H1 (cell line): ENCODE measurements around the gene SPTBN4. TPM values are rescaled to one million over a fixed set of nuclear protein-coding genes. Genes with fewer than 3 reads are reported as not detected.

ENCODE experiments used
- CTCF ChIA-PET: fragments of 300-600 bp; sonication (Branson Sonifier 250); formaldehyde crosslinking; loops from one replicate; lab custom pipeline; 2021; ENCODE audit not compliant: partially characterized antibody; lab: Charles Lee
- POLR2A ChIA-PET: fragments of 300-600 bp; sonication (Branson Sonifier 250); formaldehyde crosslinking; loops from one replicate; lab custom pipeline; 2021; ENCODE audit warnings: inconsistent platforms; ENCODE audit not compliant: partially characterized antibody; lab: Charles Lee
- DNase-seq, 2 experiments: peaks; one replicate each; pipeline versions ENCODE4 v3.0.0 to v3.0.0-alpha.2; 2010 to 2022; ENCODE audit warnings: low spot score in 2 of 2, low read depth in 1 of 2, mixed read lengths in 1 of 2
- FAIRE-seq: peaks from 2 replicates; lab custom pipeline; 2011; peaks lifted over from hg19 to GRCh38; lab: Jason Lieb, UNC
- H2AFZ ChIP-seq: 2 replicates; pipeline ENCODE4 v1.8.1; 2012; ENCODE audit warnings: low read length, inconsistent platforms
- H2AK5ac ChIP-seq: 2 replicates; pipeline ENCODE4 v1.6.1; 2013; ENCODE audit warnings: low read depth, low read length
- H2BK120ac ChIP-seq: replicated peaks from 2 replicates; pipeline ENCODE3; 2013; ENCODE audit warnings: low read depth, low read length, inconsistent platforms
- H2BK12ac ChIP-seq: 2 replicates; pipeline ENCODE4 v1.6.1; 2013; ENCODE audit warnings: low read depth, low read length
- H2BK15ac ChIP-seq: 2 replicates; pipeline ENCODE4 v1.6.1; 2013; ENCODE audit warnings: low read length
- H2BK20ac ChIP-seq: 2 replicates; pipeline ENCODE4 v1.6.1; 2013; ENCODE audit warnings: low read length
- H2BK5ac ChIP-seq: 2 replicates; pipeline ENCODE4 v1.6.1; 2013; ENCODE audit warnings: low read depth, low read length
- H3K14ac ChIP-seq: 2 replicates; pipeline ENCODE4 v1.6.1; 2013; ENCODE audit warnings: inconsistent platforms; ENCODE audit not compliant: insufficient read length
- H3K18ac ChIP-seq: 2 replicates; pipeline ENCODE4 v1.6.1; 2013; ENCODE audit warnings: low read length; ENCODE audit errors: extremely low read depth
- H3K23ac ChIP-seq: 2 replicates; pipeline ENCODE4 v1.6.1; 2013; ENCODE audit warnings: inconsistent platforms; ENCODE audit not compliant: insufficient read length
- H3K23me2 ChIP-seq: 2 replicates; pipeline ENCODE4 v1.6.1; 2013; ENCODE audit warnings: low read depth, low read length
- H3K27ac ChIP-seq: 2 replicates; pipeline ENCODE4 v1.6.1; 2011; ENCODE audit warnings: low read depth, low read length, inconsistent platforms
- H3K27me3 ChIP-seq, 4 experiments: replicated peaks in 1 of 4; 1 replicate in 1 of 4; 2 replicates in 3 of 4; pipeline versions ENCODE4 v1.6.1 to v1.8.1; 2011 to 2013; ENCODE audit warnings: low read length in 3 of 4, mild to moderate bottlenecking in 3 of 4, inconsistent platforms in 2 of 4, mixed read lengths in 2 of 4, moderate library complexity in 1 of 4; ENCODE audit not compliant: control insufficient read depth in 3 of 4, insufficient read depth in 3 of 4; ENCODE audit errors: extremely low read depth in 1 of 4
- H3K36me3 ChIP-seq, 4 experiments: 2 replicates each; pipeline versions ENCODE4 v1.6.1 to v1.8.1; 2011 to 2013; ENCODE audit warnings: mild to moderate bottlenecking in 4 of 4, low read length in 3 of 4, moderate library complexity in 2 of 4, control low read depth in 1 of 4, inconsistent platforms in 1 of 4; ENCODE audit not compliant: insufficient read depth in 4 of 4, control insufficient read depth in 2 of 4
- H3K4ac ChIP-seq: replicated peaks from 2 replicates; pipeline ENCODE3; 2013; ENCODE audit warnings: low read length, low read depth, mixed read lengths, inconsistent platforms; ENCODE audit not compliant: insufficient read length
- H3K4me1 ChIP-seq, 4 experiments: replicated peaks in 1 of 4; 1 replicate in 1 of 4; 2 replicates in 3 of 4; pipeline versions ENCODE4 v1.6.1 to v1.8.1; 2011 to 2013; ENCODE audit warnings: low read length in 3 of 4, inconsistent platforms in 2 of 4, mixed read lengths in 1 of 4; ENCODE audit not compliant: insufficient read depth in 4 of 4, control insufficient read depth in 3 of 4
- H3K4me2 ChIP-seq, 2 experiments: 2 replicates each; pipeline versions ENCODE4 v1.6.1 to v1.8.1; 2011 to 2013; ENCODE audit warnings: low read depth in 2 of 2, low read length in 2 of 2, control low read depth in 1 of 2, inconsistent platforms in 1 of 2, mild to moderate bottlenecking in 1 of 2; ENCODE audit not compliant: insufficient read depth in 1 of 2
- H3K4me3 ChIP-seq, 4 experiments: fragments of 200-600, 300-600 bp in 1 of 4; sonication (generic), shearing (Covaris generic), sonication (Bioruptor Twin) in 1 of 4; 2 replicates each; pipeline versions ENCODE4 v1.5.1 to v1.8.1; 2011 to 2016; ENCODE audit warnings: low read length in 4 of 4, low read depth in 3 of 4, control low read depth in 2 of 4, inconsistent platforms in 2 of 4, mild to moderate bottlenecking in 2 of 4, mixed read lengths in 1 of 4, moderate library complexity in 1 of 4; ENCODE audit not compliant: insufficient read depth in 2 of 4; ENCODE audit errors: extremely low read depth in 1 of 4
- H3K56ac ChIP-seq: replicated peaks from 2 replicates; pipeline ENCODE3; 2013; ENCODE audit warnings: low read depth, mild to moderate bottlenecking, mixed read lengths, low read length, inconsistent platforms; ENCODE audit not compliant: insufficient read length
- H3K79me1 ChIP-seq: 2 replicates; pipeline ENCODE4 v1.6.1; 2013; ENCODE audit warnings: low read depth, low read length, control low read depth
- H3K79me2 ChIP-seq, 2 experiments: 2 replicates each; pipeline versions ENCODE4 v1.6.1 to v1.8.1; 2012 to 2013; ENCODE audit warnings: low read length in 2 of 2, mild to moderate bottlenecking in 2 of 2, inconsistent platforms in 1 of 2; ENCODE audit not compliant: insufficient read depth in 2 of 2, control insufficient read depth in 1 of 2
- H3K9ac ChIP-seq, 4 experiments: replicated peaks in 1 of 4; 1 replicate in 1 of 4; 2 replicates in 3 of 4; pipeline versions ENCODE4 v1.6.1 to v1.8.1; 2011 to 2013; ENCODE audit warnings: low read depth in 3 of 4, low read length in 3 of 4, control low read depth in 2 of 4, mild to moderate bottlenecking in 2 of 4, moderate library complexity in 2 of 4, inconsistent platforms in 1 of 4; ENCODE audit errors: extremely low read depth in 1 of 4
- H3K9me3 ChIP-seq, 2 experiments: 2 replicates each; pipeline versions ENCODE4 v1.6.1 to v1.8.1; 2012 to 2013; ENCODE audit warnings: mild to moderate bottlenecking in 2 of 2, moderate library complexity in 2 of 2, control low read depth in 1 of 2, inconsistent platforms in 1 of 2, low read depth in 1 of 2, low read length in 1 of 2, mixed read lengths in 1 of 2; ENCODE audit not compliant: insufficient read depth in 2 of 2
- H4K20me1 ChIP-seq, 2 experiments: replicated peaks in 1 of 2; 2 replicates each; pipeline versions ENCODE3 to v1.8.1; 2011 to 2013; ENCODE audit warnings: inconsistent platforms in 2 of 2, low read length in 2 of 2, mild to moderate bottlenecking in 1 of 2; ENCODE audit not compliant: insufficient read depth in 2 of 2, control insufficient read depth in 1 of 2
- H4K5ac ChIP-seq: 2 replicates; pipeline ENCODE4 v1.6.1; 2013; ENCODE audit warnings: low read length, low read depth, mixed read lengths, inconsistent platforms; ENCODE audit not compliant: insufficient read length
- H4K8ac ChIP-seq: 2 replicates; pipeline ENCODE4 v1.8.0; 2013; ENCODE audit warnings: mild to moderate bottlenecking, moderate library complexity, low read length, inconsistent platforms; ENCODE audit not compliant: insufficient read depth; ENCODE audit errors: extremely low read depth
- H4K91ac ChIP-seq: replicated peaks from 2 replicates; pipeline ENCODE3; 2013; ENCODE audit warnings: low read length, mixed read lengths, inconsistent platforms; ENCODE audit not compliant: insufficient read length
- CBX5 ChIP-seq: fragments of 300-800, 300-1000 bp; sonication (generic); IDR thresholded peaks from 2 replicates; pipeline ENCODE4 v1.7.1; 2016; ENCODE audit warnings: antibody characterized with exemption, low read length, low read depth
- EGR1 ChIP-seq: IDR thresholded peaks from 2 replicates; pipeline ENCODE4 v1.6.1; 2011; ENCODE audit warnings: low read depth, low read length, borderline replicate concordance
- TEAD4 ChIP-seq: IDR thresholded peaks from 2 replicates; pipeline ENCODE4 v1.6.1; 2012; ENCODE audit warnings: low read depth, low read length, inconsistent platforms, mixed read lengths
- WGBS, 2 experiments: shearing (Covaris generic) in 1 of 2; methylation state at CpG; one replicate each; pipeline versions ENCODE4 v1.1.6 to v1.1.7; 2013 to 2015; ENCODE audit warnings: low lambda C conversion rate in 2 of 2, mixed read lengths in 2 of 2, inconsistent platforms in 1 of 2, low coverage in 1 of 2, missing lambda C conversion rate in 1 of 2; ENCODE audit not compliant: insufficient replicate concordance in 2 of 2, insufficient coverage in 1 of 2, insufficient read length in 1 of 2; ENCODE audit errors: extremely low coverage in 1 of 2, missing lambda C conversion rate in 1 of 2; 5-methylcytosine and 5-hydroxymethylcytosine counted together
- polyA plus RNA-seq, 7 experiments: library from polyadenylated mRNA; depleted of rRNA in 3 of 7; stranded (reverse) in 5 of 7; unstranded in 2 of 7; fragments of >200 nt in 5 of 7; fragments of 200-250 nt in 2 of 7; gene quantifications; 1 replicate in 5 of 7; 2 replicates in 1 of 7; 4 replicates in 1 of 7; pipeline versions ENCODE4 v1.2.1 to v1.2.3, GENCODE V29; 2011 to 2013; ENCODE audit warnings: missing spikeins in 2 of 7, mixed read lengths in 2 of 7
- total RNA-seq: library from RNA; stranded (reverse); fragmentation: NEBNext Ultra II Directional; extraction: Animal tissue kit (Norgen Biotek cat#: 25700); gene quantifications from 2 replicates; pipeline ENCODE4 v1.2.1, GENCODE V29; 2021

The SPTBN4 gene
- total and polyA plus RNA-seq, 2 of the 8 experiments (the other 6 are each of a cell fraction or from before 2014, with no cell fraction given), result 1.9 to 3.0 TPM

DNA sequence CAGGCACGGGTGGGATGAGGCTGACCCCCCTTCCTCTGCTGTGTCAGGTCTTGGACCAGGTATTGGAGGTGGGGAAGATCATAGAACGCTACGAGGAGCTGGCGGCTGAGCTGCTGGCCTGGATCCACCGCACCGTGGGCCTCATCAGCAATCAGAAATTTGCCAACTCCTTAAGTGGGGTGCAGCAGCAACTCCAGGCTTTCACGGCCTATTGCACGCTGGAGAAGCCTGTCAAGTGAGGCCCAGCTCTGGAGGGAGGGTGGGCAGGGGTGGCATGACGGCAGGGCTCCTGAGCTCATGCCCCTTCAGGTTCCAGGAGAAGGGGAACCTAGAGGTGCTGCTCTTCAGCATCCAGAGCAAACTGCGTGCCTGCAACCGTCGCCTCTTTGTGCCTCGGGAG is 35.3 kb downstream of the SPTBN4 start:
- ChIA-PET POLR2A (no interaction called here), CTCF (interaction anchor here (0.6 to 3.7 kb wide), 9 partner anchors 11 to 185 kb away, joined by 3 to 18 read pairs (median 6); partner anchors contain the start of gene BLVRB)
- Histone ChIP-seq H3K4me3 (no peak overlapping the region), H2BK15ac (no peak overlapping the region), H3K4me2 (no peak overlapping the region), H2AK5ac (no peak overlapping the region), H3K18ac (no peak overlapping the region), H3K14ac (no peak overlapping the region), H3K79me1 (no peaks in the 10 kb centered on the region), H3K27me3 (peaks cover 0 to 9% (median 3%) of the 10 kb centered on the region in 4 experiments; a peak in 3 of 7 replicates), H3K56ac (no peak overlapping the region), H2BK12ac (no peak overlapping the region), H4K8ac (no peak overlapping the region; the same call in 1 of the 2 replicates), H3K79me2 (no peaks in the 10 kb centered on the region), H3K9ac (no peak overlapping the region), H3K4me1 (no peaks in the 10 kb centered on the region), H3K23me2 (no peaks in the 10 kb centered on the region; the same call in 1 of the 2 replicates), H3K36me3 (no peaks in the 10 kb centered on the region), H3K27ac (no peak overlapping the region), H4K5ac (no peak overlapping the region), H2AFZ (no peak overlapping the region), H2BK20ac (no peak overlapping the region), H3K4ac (no peak overlapping the region), H3K23ac (no peak overlapping the region), H3K9me3 (no peaks in the 10 kb centered on the region), H2BK5ac (no peak overlapping the region), H4K91ac (no peak overlapping the region), H2BK120ac (no peak overlapping the region), H4K20me1 (no peaks in the 10 kb centered on the region)
- 97% methylated on average over 12 of the region's 13 CpGs; no CpG with 5 or more reads in 1 of the 2 experiments for WGBS, 2 experiments
- DNase-seq, result no peak
- no peak for FAIRE-seq
- TF ChIP-seq EGR1 (no peak), TEAD4 (no peak), CBX5 (no peak)
